Upper lobe of left lung (tissue), 4 donors: Measurements from ENCODE around the gene OSBPL8.

Source experiments
- CTCF ChIP-seq, 6 experiments: fragments of 450-650 bp in 4 of 6; fragments of 200-600 bp in 2 of 6; sonication (generic) in 2 of 6; IDR thresholded peaks; one replicate each; pipeline ENCODE4 v1.5.1; 2016 to 2019; ENCODE audit warnings: antibody characterized with exemption in 6 of 6
- EP300 ChIP-seq, 4 donors: sonication (generic); formaldehyde crosslinking; IDR thresholded peaks; one replicate each; pipeline ENCODE4 v1.5.1; 2017; ENCODE audit warnings: antibody characterized with exemption in 4 of 4, control low read depth in 2 of 4
- POLR2A ChIP-seq, 4 donors: fragments of 450-650 bp; IDR thresholded peaks; one replicate each; pipeline ENCODE4 v1.5.1; 2016 to 2017; ENCODE audit warnings: antibody characterized with exemption in 4 of 4, mild to moderate bottlenecking in 2 of 4
- POLR2AphosphoS5 ChIP-seq, 2 donors: sonication (generic); formaldehyde crosslinking; IDR thresholded peaks; one replicate each; pipeline ENCODE4 v1.5.1; 2017; ENCODE audit warnings: antibody characterized with exemption in 2 of 2

- TF ChIP-seq CTCF (IDR thresholded peaks at IDR 0.05) (no peak), POLR2AphosphoS5 (IDR thresholded peaks at IDR 0.05) (no peak), POLR2A (IDR thresholded peaks at IDR 0.05) (no peak), EP300 (IDR thresholded peaks at IDR 0.05) (no peak)
Measured at GRCh38 chr12:76523408-76523807, 36.2 kb downstream of the OSBPL8 start.
